HG03521 (cell line): ENCODE data around the gene ARX.

Experiments used
- ATAC-seq: cut with Tn5 transposase; IDR thresholded peaks from one replicate; pipeline ENCODE4 v1.9.1; 2021; ENCODE audit warnings: mild to moderate bottlenecking, moderate library complexity; ENCODE audit not compliant: unreplicated experiment

ARX gene

DNA sequence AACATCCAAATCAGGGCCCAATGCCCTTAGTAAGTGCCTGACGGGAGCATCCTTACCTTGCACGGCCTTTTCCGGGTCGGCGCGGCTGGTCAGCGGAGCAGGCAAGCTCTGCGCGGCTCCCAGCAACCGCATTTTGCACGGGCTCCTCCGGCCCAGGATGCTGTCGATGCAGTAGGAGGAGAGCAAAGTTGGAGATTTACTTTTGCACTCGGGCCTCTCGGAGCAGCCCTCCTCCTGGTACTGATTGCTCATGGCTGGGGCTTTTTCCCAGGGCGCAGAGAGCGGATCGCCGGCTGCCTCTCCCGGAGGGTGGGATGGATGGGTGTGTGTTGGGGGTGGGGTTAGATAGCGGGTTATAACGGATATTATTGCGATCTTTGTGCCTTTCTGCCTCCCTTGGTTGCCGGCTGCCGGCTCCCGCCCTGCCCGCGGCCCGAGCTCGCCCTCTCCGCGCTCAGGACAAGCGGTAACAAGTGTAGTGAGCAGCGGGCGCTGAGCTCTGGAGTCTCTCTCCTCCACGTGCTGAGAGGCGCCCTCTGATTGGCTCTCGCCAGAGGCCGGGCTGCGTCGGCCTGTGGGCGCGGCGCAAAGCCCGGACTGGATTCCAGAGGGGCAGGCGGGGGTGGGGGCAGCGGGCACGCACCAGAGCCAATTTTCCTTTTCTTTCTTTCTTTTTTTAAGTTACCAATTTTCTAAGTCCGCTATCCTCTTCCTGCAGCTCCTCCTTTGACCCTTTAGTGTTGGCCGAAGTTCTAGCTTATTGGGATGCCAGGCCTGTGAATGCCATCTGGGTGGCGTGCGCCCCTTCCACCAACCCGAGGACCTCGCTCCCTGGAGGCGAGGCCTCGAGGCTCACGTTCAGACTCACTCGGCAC is at the start of gene ARX:
TSS of gene ARX (minus strand) at position 480 of the 875 bp plus-strand sequence. CDS start at position 252, 228 bp downstream.
- no peak for ATAC-seq

DNA sequence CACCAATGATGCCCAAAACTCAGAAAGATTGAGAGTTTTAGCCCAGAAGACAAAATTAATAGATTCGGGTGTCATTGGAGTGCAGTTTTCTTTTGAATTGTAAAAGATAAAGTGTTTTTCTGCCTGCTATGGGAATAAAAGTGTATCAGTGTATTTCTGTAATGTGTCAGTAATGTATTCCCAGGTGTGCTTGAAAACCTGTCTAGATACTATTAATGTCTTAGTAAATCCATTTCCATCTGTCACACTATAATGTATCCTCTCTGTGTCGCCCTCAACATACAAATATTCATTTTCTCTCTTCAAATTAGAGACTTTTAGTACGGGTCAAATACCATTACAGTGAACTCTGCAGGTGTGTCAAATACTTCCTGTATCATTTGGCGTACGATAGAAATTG is 43.5 kb upstream of the ARX start:
- no peak for ATAC-seq

DNA sequence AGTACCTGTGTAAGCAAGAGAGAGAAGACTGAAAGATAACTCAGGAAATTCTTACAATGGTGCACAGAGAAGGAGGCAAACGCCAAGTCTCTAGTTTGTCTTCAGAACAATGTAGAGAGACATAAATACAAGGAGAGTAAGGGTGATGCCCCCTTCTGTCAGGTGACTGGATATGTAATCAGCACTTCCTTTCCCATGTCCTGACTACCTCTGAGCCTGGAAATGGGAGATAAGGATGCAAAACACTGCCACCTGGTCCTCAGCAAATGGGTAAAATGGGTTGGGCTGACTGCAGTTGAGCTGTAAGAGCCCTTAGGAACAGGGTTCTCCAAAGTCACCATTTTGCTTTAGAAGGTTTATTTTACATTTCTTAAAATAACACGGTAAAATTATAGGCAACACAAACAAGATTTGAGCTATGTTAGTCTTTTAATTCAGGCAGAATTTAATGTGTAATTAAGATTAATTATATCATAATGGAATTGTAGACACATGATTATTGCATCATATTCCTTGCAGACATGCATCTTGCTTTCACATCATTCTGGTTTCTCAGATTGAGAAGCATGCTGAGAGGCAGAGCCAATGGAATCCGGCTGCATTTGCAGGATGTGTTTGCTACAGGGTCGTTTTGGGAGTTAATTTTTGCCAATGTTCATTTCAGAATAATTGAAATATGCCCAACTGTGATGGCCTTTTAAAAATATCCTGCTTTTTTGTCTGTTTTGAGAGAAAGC is 37.2 kb upstream of the ARX start:
- ATAC-seq: no peak

DNA sequence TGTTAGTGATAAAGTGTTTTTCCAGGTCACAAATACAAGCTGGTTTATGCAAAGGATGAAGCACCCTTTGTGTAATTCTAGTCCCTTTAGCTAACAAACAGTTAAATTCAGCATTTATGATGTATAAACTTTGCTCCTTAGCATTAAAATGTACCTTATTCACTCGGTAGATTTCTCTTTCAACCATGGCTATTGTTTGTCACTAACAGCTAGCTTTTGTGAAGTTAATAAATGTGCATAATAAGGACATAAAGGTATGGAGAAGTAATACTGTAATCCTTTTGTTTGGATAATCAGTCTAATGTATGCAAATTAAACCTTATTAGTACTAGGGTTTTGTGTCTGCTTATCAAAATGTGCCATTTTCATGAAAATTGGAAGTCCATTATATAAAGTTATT is 34.2 kb upstream of the ARX start:
- no peak for ATAC-seq

DNA sequence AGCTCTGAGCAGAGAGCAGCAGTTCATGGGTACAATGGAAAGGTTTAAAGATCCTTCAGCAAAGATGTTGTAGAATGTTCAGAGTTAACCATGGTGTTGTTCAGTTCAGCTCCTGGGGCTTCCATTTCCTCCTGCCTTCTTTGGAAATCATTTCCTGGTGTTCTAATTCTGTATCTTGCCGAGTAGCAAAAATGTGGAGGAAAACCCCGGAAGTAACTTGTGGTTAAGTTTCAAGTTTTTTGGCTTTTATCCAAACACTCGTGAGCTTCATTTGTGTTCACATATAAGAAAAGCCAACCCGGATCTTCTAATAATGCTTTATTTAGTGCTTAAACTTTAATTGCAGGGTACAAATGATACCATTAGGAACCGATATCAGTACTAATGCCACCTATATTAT is 33.6 kb upstream of the ARX start:
- ATAC-seq: no peak

DNA sequence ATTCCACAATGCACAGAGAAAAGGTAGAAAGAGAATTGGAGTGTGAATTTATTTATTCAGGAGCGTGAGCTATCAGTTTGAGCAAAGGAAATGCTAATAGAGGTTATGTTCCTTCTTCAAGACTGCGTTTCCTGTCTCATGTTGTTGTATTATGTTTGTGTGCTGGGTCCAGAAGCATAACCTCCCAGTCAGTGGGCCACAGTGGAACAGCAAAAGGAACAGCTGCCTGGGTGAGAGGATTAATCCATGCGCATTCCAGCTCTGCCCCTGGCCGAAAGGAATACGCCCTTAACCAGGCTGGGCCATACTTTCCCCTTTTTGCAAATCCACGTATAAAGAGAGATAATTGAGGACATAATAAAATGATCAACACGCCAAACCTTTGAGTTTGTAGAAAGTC is 32.4 kb upstream of the ARX start:
- no peak for ATAC-seq

DNA sequence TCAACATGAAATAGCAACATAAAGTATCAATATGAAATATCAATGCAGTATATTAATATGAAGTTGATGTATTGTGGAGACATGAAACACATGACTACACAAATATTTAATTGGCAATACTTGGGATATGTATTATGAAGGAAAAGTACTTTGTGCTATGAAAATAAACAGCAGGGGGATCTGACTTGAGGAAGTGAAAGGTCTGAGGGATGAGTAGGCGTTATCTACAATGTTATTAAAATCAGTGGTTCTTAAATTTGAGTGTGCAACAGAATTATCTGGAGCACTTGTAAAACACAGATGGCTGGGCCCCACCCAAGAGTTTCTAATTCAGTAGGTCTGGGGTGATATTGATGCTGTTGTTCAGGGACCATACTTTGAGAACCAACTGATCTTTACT is 27.4 kb upstream of the ARX start:
- no peak for ATAC-seq

DNA sequence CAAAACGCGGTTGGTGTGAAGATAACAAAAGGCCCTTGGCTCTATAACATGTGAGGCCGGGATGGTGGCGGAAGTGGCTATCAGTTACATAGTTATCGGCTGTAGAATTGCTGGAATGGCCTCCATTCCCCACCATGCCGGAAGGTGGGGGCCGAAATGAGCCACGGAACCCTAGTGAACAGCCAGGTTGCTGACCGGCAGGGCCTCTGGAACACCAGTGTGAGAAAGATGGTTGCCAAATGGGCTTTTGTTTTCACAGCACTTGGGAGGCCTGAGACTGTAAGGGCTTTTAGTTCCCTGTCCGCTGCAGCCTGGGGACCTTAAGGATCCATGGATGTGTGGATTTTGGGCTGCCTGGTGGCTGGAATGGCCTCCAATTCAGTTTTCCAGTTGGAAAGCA is 23.3 kb upstream of the ARX start:
- no peak for ATAC-seq

DNA sequence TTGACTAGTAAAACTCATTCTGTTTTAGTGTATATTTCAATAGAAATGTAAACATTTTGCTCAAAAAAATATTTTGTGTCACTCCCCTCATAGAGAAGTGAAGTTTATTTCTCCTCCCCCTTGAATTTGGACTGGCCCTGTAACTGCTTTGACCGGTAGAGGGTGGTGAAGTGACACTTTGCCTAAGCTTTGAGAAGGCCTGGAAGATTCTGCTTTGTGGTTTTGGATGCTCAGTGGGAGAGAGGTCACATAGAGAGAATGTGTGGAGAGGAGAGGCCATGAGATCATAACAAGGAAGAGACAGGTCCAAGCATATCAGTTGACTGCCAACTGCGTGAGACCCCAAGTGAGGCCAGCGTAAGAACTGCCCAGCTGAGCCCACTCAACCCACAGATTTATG is 19.1 kb upstream of the ARX start:
- ATAC-seq: no peak

DNA sequence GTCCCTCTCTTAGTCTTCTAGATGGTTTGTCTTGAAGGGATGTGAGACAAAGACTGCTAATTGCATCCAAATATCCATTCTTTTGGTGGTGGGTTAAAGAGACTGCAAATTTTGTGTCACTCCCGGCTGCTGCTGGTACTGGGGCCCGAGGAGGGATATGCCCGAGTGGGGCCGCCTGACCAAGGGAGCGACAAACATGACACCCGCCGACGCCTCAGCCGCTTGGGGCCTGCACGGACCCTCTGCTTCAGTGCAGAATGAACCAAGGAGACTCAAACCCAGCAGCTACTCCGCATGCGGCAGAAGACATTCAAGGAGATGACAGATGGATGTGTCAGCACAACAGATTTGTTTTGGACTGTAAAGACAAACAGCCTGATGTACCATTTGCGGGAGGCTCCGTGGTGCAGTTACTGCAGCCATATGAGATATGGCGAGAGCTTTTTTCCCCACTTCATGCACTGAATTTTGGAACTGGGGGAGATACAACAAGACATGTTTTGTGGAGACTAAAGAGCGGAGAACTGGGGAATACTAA is 13.6 kb upstream of the ARX start:
- no peak for ATAC-seq

DNA sequence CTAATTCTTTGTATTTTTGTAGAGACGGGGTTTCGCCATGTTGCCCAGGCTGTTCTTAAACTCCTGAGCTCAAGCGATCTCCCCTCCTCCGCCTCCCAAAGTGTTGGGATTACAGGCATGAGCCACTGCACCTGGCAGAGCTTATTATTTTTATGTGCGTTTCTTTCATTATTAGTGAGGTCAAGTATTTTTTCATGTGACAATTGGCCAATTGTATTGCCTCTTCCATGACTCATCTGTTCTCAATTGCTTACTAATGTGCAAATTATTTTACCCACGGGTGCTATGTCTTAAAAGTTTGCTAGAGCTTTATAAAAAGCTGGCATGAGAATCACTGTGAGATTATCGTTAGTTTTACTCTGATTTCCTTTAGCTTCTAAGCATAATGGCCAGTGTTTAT is 13.0 kb upstream of the ARX start:
- no peak for ATAC-seq

DNA sequence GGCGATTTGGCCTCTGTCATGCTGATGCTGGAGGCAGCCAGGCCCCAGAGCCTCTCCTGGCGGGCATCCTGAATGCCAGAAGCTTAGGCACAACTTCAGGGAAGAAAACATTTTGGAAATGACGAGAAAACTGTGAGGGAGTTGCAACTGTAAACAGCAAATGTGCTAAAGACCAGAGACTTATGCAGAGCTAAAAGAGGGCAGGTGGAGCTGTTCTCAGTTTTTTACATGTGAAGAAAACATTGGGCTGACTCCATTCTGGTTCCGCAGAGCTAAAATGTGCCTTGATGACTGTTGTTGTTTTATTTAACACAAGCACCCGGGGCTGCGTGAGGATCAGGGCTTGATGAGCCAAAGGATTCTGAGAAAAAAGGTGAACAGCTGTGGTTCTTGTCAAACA is 10.8 kb upstream of the ARX start:
- no peak for ATAC-seq

DNA sequence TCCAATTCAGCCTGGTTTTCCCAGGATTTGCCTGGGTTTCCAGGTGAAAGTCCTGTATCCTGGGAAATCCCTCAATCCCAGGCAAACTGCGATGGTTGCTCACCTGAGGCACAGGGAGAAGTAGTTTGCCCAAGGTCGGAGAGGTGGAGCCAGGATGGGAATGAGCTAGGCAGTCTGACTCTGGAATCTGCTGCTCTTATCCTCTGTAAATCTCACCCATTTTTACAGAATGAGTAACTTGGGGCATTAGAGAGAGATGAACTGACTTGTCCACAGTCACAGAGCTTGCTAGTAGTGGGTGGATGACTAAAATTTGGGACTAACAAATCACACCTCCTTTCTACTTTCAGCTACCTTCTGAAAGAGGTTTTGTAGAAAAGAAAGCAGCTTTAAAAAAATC is 9.8 kb upstream of the ARX start:
- no peak for ATAC-seq

DNA sequence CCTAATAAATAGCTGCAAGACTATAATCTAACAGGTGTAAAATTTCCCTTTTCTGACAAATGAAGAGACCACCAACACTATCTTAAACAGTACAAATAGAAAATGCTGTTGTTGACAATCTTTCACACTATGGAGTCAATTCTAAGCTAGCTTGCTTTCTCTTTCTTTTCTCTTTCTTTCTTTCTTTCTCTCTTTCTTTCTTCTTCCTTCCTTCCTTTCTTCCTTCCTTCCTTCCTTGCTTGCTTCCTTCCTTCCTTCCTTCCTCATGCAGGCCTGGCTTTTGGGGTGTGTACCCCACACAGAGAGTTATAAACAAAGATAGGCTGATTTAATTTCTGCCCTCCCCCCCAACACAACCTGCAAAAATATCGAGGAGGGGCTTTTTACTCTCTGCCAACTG is 8.1 kb upstream of the ARX start:
- no peak for ATAC-seq

DNA sequence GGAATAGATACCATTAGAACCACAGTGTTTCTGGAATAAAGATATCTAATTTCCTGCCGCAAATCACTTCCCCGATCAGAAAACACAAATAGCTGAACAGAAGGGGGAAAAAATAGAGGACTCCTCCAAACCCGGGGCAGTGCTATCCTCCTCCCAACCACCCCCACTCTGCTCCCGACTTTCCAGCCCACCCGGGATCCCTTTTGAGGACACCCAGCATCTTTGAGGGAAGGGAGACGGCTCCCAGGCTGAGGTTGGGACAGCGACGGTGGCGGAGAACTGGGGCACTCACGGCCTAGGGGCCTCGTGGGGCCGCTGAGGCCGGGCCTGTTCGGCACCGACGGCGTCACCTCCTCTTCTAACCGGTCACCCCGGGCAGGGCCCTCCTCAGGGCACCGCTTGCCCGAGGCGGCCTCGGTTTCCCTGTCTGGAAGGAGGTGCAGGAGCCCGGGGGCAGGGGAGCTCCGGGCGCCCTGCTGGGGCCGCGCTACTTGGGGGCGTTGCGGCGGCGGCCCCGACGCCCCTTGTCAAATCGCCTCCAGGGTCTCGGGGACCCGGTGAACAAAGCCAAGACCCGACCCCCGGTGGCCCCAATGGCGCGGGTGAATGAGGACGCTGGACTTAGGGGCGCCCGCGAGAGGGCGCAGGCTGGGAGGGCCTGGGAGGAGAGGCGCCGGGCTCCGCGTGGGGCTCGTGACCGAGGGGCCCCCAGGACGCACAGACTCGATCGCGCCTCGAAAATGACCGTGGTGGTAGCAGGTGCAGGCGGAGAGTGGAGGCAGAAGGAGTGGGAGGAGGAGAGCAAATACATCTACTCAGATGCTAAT is 6.9 kb upstream of the ARX start:
- ATAC-seq: no peak

DNA sequence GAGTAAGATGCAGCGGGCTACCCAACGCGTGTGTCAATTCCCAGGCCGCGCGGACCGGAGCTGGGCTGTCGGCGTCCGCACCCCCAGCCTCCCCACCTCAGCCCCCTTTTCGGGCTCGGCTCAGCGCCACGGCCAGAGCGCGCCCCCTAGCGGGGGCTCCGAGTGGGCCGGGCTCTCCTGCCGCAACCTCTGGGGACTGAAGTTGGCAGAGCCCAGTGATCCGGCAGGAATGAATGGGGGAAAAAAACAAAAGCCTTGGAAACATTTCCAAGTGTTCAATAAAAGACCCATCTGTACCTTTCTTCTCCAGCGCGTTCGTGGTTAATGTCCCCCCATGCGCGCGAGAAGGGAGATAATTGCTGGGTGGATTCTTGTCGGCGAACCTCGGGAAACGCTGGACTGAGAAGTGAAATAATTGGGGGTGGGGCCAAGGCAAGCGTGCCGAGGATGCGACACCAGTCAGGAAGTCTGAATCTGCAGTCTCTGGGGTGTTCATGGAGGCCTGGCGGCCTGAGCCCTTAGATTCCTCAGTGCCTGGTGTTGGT is 5.2 kb upstream of the ARX start:
- ATAC-seq: no peak

DNA sequence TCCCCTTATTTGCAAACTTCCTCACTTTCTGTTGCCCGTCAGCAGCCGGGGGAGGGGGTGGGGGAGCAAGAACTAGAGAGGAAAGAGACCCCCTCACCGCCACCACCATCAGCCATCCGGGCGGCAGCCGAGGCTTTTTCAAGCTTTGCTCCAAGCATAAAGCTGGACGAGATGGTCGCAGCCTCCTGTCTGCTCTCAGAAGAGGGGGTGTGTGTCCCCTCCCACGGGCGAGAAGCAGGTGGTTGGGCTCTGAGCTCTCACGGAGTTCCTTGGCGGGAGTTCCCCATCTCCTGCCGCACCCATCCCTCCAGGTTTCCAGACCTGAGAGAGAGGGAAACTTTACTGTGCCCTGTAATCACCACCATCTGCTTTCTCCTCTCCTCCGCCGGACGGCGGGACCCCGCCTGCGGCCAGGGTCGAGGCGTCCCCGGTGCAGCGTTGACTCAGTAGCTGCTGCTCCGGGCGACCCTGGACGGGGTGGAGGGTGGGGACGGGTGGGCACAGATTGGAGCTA is 4.7 kb upstream of the ARX start:
- ATAC-seq: no peak

DNA sequence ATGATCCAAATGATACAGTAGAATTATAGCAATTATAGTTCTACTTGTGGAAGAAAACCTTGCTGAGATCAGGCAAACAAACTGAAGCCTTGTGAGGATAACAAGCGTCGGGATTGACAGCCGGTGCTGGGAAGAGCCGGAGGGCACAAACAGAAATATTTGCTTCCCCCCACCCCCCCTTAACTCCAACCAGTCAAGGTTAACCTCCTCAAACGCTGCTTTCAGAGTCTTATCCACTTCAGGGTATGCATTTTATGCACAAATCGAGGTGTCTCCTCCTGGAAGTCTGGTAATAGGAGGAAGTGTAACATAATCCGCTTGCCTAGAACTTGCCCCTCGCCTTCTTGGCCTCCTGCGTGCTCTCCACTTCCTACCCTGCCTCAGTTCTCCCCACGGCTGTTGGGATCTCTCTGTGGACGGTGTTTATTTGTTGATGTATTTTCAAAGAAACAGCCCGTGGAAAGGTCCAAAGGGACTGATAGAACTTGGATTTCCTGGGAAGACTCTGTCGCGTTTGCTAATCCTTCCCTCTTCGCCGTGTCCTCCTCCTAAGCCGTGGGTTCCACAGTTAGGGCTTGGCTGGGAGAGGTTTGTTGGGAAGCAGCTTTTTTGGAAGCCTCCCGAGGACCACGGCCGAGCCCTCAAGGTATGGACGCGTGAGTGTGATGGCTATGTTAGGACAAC is 4.1 kb upstream of the ARX start:
- ATAC-seq: no peak

DNA sequence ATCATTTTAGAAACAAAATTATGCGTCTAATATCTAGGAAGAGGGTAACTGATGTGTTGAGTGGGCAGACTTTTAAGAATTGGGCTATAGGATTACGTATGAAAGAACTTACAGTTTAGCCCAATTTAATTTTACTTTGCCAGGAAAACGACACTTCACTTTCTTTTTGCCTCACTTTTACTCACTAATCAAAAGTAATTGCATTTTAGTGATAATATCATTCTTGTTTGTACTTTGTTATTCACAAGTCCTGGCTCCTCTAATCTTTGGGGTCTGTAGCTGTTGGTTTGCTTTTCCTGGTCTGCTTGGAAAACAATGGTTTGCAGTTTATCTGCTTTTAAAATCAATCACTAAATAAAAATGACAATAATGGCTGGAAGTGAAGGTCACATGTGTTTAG is 2.9 kb upstream of the ARX start:
- ATAC-seq: no peak

DNA sequence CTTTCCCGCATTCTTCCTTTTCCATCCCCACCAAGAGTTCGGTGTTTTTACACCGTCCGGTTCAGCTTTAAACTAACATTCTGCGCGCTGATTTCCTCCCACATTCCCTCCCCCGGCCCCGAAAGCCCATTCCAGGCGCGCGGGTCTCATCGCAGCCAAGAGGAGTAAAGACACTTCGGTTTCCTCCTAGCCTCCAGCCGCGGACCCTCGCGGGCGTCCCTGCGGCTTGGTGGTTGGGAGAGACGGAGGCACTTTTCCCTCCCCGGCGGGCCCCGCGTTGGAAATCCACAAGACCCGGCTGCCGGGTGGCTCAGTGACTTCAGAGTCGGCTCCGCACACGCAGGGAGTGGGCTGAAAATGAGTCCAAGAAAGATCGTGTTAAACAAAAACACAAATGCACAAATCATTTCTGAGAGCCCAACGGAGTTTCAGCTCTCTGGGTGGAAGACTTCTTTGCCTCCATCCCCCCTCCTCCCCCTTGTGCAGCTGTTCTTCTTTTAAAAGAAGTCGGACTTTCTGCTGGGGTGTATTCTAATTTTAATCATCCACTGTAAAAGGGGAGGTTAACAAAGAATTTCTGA is 2.0 kb upstream of the ARX start:
- ATAC-seq: no peak
